Adipocyte (in vitro differentiated cells): ENCODE measurements around the gene CTAGE1.
A peak's percentile ranks its signal among the peaks of the same experiment; 100 is the strongest.

Experiments
- DNase-seq: peaks from one replicate; pipeline ENCODE4 v3.0.0-alpha.2; 2015; ENCODE audit warnings: low read depth
- H3K27me3 ChIP-seq: replicated peaks from 2 replicates; pipeline ENCODE4 v1.7.0; 2013; ENCODE audit warnings: mild to moderate bottlenecking, low read length, moderate library complexity; ENCODE audit not compliant: control insufficient read depth, insufficient read depth
- H3K36me3 ChIP-seq: 2 replicates; pipeline ENCODE4 v1.7.0; 2013; ENCODE audit warnings: low read length, mild to moderate bottlenecking, moderate library complexity; ENCODE audit not compliant: control insufficient read depth, insufficient read depth, severe bottlenecking
- H3K4me1 ChIP-seq: 2 replicates; pipeline ENCODE4 v1.7.0; 2013; ENCODE audit warnings: mild to moderate bottlenecking, low read length, moderate library complexity; ENCODE audit not compliant: control insufficient read depth, insufficient read depth
- H3K4me3 ChIP-seq: 2 replicates; pipeline ENCODE4 v1.7.0; 2013; ENCODE audit warnings: mild to moderate bottlenecking, low read length, moderate library complexity
- H3K9ac ChIP-seq: 2 replicates; pipeline ENCODE4 v1.7.0; 2013; ENCODE audit warnings: mild to moderate bottlenecking, low read length, moderate library complexity
- H3K9me3 ChIP-seq: 2 replicates; pipeline ENCODE4 v1.7.0; 2013; ENCODE audit warnings: mild to moderate bottlenecking, low read length, moderate library complexity; ENCODE audit not compliant: control insufficient read depth

The CTAGE1 gene

GRCh38 chr18:22433956-22434355, 16.2 kb upstream of the CTAGE1 start:
- Histone ChIP-seq H3K9me3 (no peaks in the 10 kb centered on the region), H3K36me3 (no peaks in the 10 kb centered on the region), H3K9ac (no peak overlapping the region), H3K27me3 (no peaks in the 10 kb centered on the region), H3K4me3 (no peak overlapping the region), H3K4me1 (peaks cover 18% of the 10 kb centered on the region)
- DNase-seq, result peak; percentile 27

- Histone ChIP-seq H3K9ac (no peak overlapping the region), H3K36me3 (no peaks in the 10 kb centered on the region), H3K27me3 (no peaks in the 10 kb centered on the region), H3K9me3 (no peaks in the 10 kb centered on the region), H3K4me3 (peak overlapping the region; percentile 30), H3K4me1 (peaks cover 24% of the 10 kb centered on the region)
- peak; percentile 86 for DNase-seq
Observed at GRCh38 chr18:22432657-22433137, 15.0 kb upstream of the CTAGE1 start.

- peaks cover 23% of the 10 kb centered on the region for H3K4me1 ChIP-seq
- no peak overlapping the region for H3K4me3 ChIP-seq
- no peak overlapping the region for H3K9ac ChIP-seq
Observed at GRCh38 chr18:22429564-22429963, 11.8 kb upstream of the CTAGE1 start.

GRCh38 chr18:22428672-22429071, 11.0 kb upstream of the CTAGE1 start:
- Histone ChIP-seq H3K9ac (no peak overlapping the region), H3K36me3 (no peaks in the 10 kb centered on the region), H3K9me3 (no peaks in the 10 kb centered on the region), H3K4me1 (peaks cover 18% of the 10 kb centered on the region), H3K4me3 (no peak overlapping the region), H3K27me3 (no peaks in the 10 kb centered on the region)
- DNase-seq, result peak; percentile 25

More at GRCh38 chr18:22429564-22429963, 11.8 kb upstream of the CTAGE1 start:
- Histone ChIP-seq H3K27me3 (no peaks in the 10 kb centered on the region), H3K36me3 (no peaks in the 10 kb centered on the region), H3K9me3 (no peaks in the 10 kb centered on the region)
- no peak for DNase-seq

- Histone ChIP-seq H3K9me3 (no peaks in the 10 kb centered on the region), H3K36me3 (no peaks in the 10 kb centered on the region), H3K27me3 (no peaks in the 10 kb centered on the region), H3K4me3 (no peak overlapping the region), H3K9ac (no peak overlapping the region), H3K4me1 (peaks cover 19% of the 10 kb centered on the region)
- no peak for DNase-seq
Observed at GRCh38 chr18:22427822-22428549, 10.3 kb upstream of the CTAGE1 start.

- no peaks in the 10 kb centered on the region for H3K36me3 ChIP-seq
- H3K9me3 ChIP-seq, result no peaks in the 10 kb centered on the region
Observed at GRCh38 chr18:22424565-22424963, 6.8 kb upstream of the CTAGE1 start.

GRCh38 chr18:22423878-22424564, 6.3 kb upstream of the CTAGE1 start:
- Histone ChIP-seq H3K27me3 (no peaks in the 10 kb centered on the region), H3K4me1 (peaks cover 14% of the 10 kb centered on the region), H3K9ac (no peak overlapping the region), H3K4me3 (no peak overlapping the region), H3K9me3 (no peaks in the 10 kb centered on the region), H3K36me3 (no peaks in the 10 kb centered on the region)
- DNase-seq, result no peak

More at GRCh38 chr18:22424565-22424963, 6.8 kb upstream of the CTAGE1 start:
- DNase-seq, result no peak
- Histone ChIP-seq H3K27me3 (no peaks in the 10 kb centered on the region), H3K4me3 (no peak overlapping the region), H3K9ac (no peak overlapping the region), H3K4me1 (peaks cover 14% of the 10 kb centered on the region)

GRCh38 chr18:22422909-22423548, 5.3 kb upstream of the CTAGE1 start:
- DNase-seq, result no peak
- peaks cover 8% of the 10 kb centered on the region for H3K4me1 ChIP-seq
- no peaks in the 10 kb centered on the region for H3K36me3 ChIP-seq
- no peaks in the 10 kb centered on the region for H3K27me3 ChIP-seq
- H3K9me3 ChIP-seq, result no peaks in the 10 kb centered on the region
- H3K9ac ChIP-seq, result peak overlapping the region; percentile 47
- H3K4me3 ChIP-seq, result peak overlapping the region; percentile 50

GRCh38 chr18:22420652-22421051, 2.9 kb upstream of the CTAGE1 start:
- peaks cover 8% of the 10 kb centered on the region for H3K4me1 ChIP-seq
- no peak for DNase-seq
- H3K36me3 ChIP-seq, result no peaks in the 10 kb centered on the region
- no peak overlapping the region for H3K9ac ChIP-seq
- no peak overlapping the region for H3K4me3 ChIP-seq
- H3K27me3 ChIP-seq, result no peaks in the 10 kb centered on the region
- no peaks in the 10 kb centered on the region for H3K9me3 ChIP-seq

- DNase-seq, result no peak
- peaks cover 3% of the 10 kb centered on the region for H3K4me1 ChIP-seq
- H3K9me3 ChIP-seq, result peaks cover 5% of the 10 kb centered on the region
- peaks cover 18% of the 10 kb centered on the region for H3K27me3 ChIP-seq
- no peaks in the 10 kb centered on the region for H3K36me3 ChIP-seq
- H3K4me3 ChIP-seq, result no peak overlapping the region
- no peak overlapping the region for H3K9ac ChIP-seq
Observed at GRCh38 chr18:22412176-22412911, 5.4 kb downstream of the CTAGE1 start.

GRCh38 chr18:22411446-22411845, 6.3 kb downstream of the CTAGE1 start:
- Histone ChIP-seq H3K4me1 (peaks cover 3% of the 10 kb centered on the region), H3K9ac (no peak overlapping the region), H3K36me3 (no peaks in the 10 kb centered on the region), H3K4me3 (no peak overlapping the region), H3K27me3 (peaks cover 18% of the 10 kb centered on the region), H3K9me3 (peaks cover 5% of the 10 kb centered on the region)
- no peak for DNase-seq
